ENCODE results near the gene KCNN1.
"Not testable (repeated sequence)": the region's sequence is repeated elsewhere in the genome, so short reads cannot be mapped to it uniquely, and the experiment has no call there.

DNA sequence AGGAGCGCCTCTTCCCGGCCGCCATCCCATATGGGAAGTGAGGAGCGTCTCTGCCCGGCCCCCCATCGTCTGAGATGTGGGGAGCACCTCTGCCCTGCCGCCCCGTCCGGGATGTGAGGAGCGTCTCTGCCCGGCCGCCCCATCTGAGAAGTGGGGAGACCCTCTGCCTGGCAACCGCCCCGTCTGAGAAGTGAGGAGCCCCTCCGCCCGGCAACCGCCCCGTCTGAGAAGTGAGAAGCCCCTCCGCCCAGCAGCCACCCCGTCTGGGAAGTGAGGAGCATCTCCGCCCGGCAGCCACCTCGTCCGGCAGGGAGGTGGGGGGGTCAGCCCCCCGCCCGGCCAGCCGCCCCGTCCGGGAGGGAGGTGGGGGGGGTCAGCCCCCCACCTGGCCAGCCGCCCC, 48.8 kb upstream of the KCNN1 start:
- TF ChIP-seq POLR2A, CTCF (IDR thresholded peaks at IDR 0.05): not testable (repeated sequence)

Data from lower leg skin (tissue), 3 donors.